GM19035 (cell line): ENCODE data around the gene KRTAP6-2.

Source experiments
- ATAC-seq: cut with Tn5 transposase; IDR thresholded peaks from one replicate; pipeline ENCODE4 v1.9.1; 2021; ENCODE audit not compliant: unreplicated experiment

KRTAP6-2 gene

DNA sequence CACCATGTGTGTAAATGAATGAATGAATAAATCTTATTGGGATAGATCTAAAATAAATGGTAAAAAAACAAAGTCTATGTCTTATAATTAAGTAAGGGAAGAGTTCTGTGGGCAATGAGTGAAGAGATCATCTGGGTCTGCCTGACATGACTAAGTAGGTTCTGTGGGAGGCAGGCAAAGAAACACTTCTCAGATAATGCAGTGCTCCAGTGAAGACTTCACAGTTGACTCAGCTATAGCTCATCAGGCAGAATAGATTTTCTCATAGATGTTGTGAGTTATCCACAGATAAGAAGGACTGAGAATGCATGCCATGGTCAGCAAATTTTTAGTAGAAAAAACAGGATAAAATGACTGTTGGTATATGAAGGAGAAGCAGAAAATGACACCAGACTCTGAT, 20.9 kb downstream of the KRTAP6-2 start:
- ATAC-seq: no peak

DNA sequence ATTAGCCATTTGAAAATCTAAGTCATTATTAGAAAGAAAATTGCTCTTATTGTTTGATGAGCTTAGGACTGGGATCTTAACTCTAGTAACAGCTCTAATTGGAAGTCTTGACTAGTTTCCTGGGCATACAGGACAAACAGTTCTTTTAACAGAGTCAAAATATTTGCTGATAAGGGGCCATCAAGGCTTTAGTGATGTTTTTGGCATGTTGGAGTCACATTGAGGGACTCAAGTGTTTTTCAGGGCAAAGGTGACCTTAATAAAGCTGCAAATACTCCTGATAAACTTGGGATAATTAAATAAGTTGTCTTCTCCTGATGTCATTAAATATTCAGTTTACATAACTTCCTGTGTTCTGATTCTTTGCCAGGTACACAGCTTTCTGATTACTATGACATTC, 31.1 kb downstream of the KRTAP6-2 start:
- no peak for ATAC-seq

- no peak for ATAC-seq
Measured at GRCh38 chr21:30563630-30564029, 35.1 kb downstream of the KRTAP6-2 start.

GRCh38 chr21:30563072-30563471, 35.6 kb downstream of the KRTAP6-2 start:
- no peak for ATAC-seq

- ATAC-seq: no peak
Measured at GRCh38 chr21:30561957-30562356, 36.7 kb downstream of the KRTAP6-2 start.

- no peak for ATAC-seq
Measured at GRCh38 chr21:30561264-30561895, 37.3 kb downstream of the KRTAP6-2 start, which contains the start of gene KRTAP19-7. KRTAP19-7 (minus strand) TSS chr21:30561314; CDS start chr21:30561289, 25 bp downstream.

DNA sequence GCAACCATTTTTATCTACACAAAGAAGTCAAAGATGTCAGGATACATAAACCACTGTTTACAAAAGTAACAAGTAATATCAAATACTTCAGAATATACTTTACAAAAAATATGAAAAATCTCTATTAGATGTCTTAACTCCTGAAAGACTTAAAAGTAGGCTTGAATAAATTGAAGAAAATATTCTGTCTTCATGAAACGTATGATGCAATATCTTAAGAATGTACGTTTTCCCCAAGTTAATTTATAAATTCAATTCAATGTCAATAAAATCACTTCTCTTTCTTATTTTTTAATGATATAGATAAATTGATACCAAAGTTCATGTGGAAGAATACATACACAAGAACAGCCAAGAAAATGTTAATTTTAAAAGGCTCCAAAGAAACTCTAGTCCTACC, 43.6 kb downstream of the KRTAP6-2 start:
- ATAC-seq: no peak

DNA sequence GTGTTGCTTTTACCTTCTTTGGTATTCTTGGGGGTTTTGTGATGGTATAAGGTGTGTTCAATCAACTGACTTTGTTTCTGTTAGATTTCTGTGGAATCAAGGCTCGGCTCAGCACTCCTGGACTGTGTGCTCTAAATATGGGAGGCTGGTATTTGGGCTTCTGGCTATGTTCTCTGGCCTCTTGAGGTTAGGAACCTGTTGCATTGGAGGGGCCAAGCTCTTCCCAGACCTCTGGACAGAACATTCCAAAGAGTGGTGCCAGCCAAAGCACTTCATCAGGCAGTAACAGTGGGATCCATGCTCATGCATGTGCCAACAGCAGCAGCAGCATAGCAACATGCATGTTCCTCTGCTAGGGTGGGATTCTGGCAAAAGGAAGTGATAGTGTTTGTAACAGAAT, 45.9 kb downstream of the KRTAP6-2 start:
- ATAC-seq: no peak
